ENCODE results near the gene MTX1.
A peak's percentile ranks its signal among the peaks of the same experiment; 100 is the strongest.
"Not testable (repeated sequence)": the region's sequence is repeated elsewhere in the genome, so short reads cannot be mapped to it uniquely, and the experiment has no call there.

Gene MTX1

GRCh38 chr1:155186794-155187455 lies 21.6 kb upstream of the MTX1 start:
- H3K27ac ChIP-seq = no peak overlapping the region

GRCh38 chr1:155187456-155187891 lies 21.0 kb upstream of the MTX1 start:
- no peak overlapping the region for H3K27ac ChIP-seq
- TF ChIP-seq ZFX (IDR thresholded peaks at IDR 0.05) = no peak
- TF ChIP-seq, protein P1, sequence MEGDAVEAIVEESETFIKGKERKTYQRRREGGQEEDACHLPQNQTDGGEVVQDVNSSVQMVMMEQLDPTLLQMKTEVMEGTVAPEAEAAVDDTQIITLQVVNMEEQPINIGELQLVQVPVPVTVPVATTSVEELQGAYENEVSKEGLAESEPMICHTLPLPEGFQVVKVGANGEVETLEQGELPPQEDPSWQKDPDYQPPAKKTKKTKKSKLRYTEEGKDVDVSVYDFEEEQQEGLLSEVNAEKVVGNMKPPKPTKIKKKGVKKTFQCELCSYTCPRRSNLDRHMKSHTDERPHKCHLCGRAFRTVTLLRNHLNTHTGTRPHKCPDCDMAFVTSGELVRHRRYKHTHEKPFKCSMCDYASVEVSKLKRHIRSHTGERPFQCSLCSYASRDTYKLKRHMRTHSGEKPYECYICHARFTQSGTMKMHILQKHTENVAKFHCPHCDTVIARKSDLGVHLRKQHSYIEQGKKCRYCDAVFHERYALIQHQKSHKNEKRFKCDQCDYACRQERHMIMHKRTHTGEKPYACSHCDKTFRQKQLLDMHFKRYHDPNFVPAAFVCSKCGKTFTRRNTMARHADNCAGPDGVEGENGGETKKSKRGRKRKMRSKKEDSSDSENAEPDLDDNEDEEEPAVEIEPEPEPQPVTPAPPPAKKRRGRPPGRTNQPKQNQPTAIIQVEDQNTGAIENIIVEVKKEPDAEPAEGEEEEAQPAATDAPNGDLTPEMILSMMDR (conservative IDR thresholded peaks at IDR 0.05) = no peak

More at GRCh38 chr1:155186794-155187455, 21.6 kb upstream of the MTX1 start:
- no peak for TF ChIP-seq ZFX (IDR thresholded peaks at IDR 0.05)
- TF ChIP-seq, protein P1 (conservative IDR thresholded peaks at IDR 0.05) = no peak

- H3K27ac ChIP-seq = no peak overlapping the region
- TF ChIP-seq, protein P1 (conservative IDR thresholded peaks at IDR 0.05) = no peak
- no peak for TF ChIP-seq ZFX (IDR thresholded peaks at IDR 0.05)
Observed at GRCh38 chr1:155188268-155188667, 20.2 kb upstream of the MTX1 start.

DNA sequence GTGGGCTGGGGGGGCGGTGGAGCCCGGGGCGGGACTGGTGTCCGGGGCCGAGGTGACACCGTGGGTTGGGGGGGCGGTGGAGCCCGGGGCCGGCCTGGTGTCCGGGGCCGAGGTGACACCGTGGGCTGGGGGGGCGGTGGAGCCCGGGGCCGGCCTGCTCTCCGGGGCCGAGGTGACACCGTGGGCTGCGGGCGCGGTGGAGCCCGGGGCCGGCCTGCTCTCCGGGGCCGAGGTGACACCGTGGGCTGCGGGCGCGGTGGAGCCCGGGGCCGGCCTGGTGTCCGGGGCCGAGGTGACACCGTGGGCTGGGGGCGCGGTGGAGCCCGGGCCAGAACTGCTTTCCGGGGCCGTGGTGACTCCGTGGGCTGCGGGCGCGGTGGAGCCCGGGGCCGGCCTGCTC lies 18.6 kb upstream of the MTX1 start:
- not testable (repeated sequence) for H3K27ac ChIP-seq

DNA sequence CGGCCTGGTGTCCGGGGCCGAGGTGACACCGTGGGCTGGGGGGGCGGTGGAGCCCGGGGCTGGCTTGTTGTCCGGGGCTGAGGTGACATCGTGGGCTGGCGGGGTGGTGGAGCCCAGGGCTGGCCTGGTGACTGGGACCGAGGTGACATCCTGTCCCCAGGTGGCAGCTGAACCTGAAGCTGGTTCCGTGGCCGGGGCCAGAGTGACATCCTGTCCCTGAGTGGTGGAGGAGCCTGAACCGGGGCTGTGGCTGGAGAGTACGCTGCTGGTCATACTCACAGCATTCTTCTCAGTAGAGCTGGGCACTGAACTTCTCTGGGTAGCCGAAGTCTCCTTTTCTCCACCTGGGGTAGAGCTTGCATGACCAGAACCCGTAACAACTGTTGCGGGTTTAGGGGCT lies 16.6 kb upstream of the MTX1 start:
- TF ChIP-seq, protein P1 (conservative IDR thresholded peaks at IDR 0.05) = no peak
- no peak for TF ChIP-seq ZFX (IDR thresholded peaks at IDR 0.05)
- no peak overlapping the region for H3K27ac ChIP-seq

GRCh38 chr1:155192346-155193274 lies 15.9 kb upstream of the MTX1 start:
- H3K27ac ChIP-seq = peak overlapping the region; percentile 49

GRCh38 chr1:155193275-155193990 lies 15.1 kb upstream of the MTX1 start:
- TF ChIP-seq ZFX (IDR thresholded peaks at IDR 0.05) = no peak
- TF ChIP-seq, protein P1 (conservative IDR thresholded peaks at IDR 0.05) = peak; percentile 100
- H3K27ac ChIP-seq = peak overlapping the region; percentile 49

More at GRCh38 chr1:155192346-155193274, 15.9 kb upstream of the MTX1 start:
- TF ChIP-seq, protein P1 (conservative IDR thresholded peaks at IDR 0.05) = no peak
- TF ChIP-seq ZFX (IDR thresholded peaks at IDR 0.05) = no peak

DNA sequence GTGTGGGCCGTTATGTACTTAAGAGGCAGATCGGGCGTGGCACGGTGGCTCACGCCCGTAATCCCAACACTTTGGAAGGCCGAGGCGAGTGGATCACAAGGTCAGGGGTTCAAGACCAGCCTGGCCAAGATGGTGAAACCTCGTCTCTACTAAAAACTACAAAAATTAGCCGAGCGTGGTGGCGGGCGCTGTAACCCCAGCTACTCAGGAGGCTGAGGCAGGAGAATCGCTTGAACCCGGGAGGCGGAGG lies 14.6 kb upstream of the MTX1 start:
- peak overlapping the region; percentile 49 for H3K27ac ChIP-seq

All from C4-2B (cell line).